ENCODE results near the gene HEPH.

The HEPH gene

GRCh38 chrX:66164470-66164869 is 423 bp downstream of the HEPH start:
- Mint-ChIP-seq H3K36me3 (ENCODE audit: insufficient read depth) (no peaks in the 10 kb centered on the region), H3K27ac (ENCODE audit: low read depth) (no peak overlapping the region), H3K4me3 (no peak overlapping the region), H3K27me3 (no peaks in the 10 kb centered on the region), H3K4me1 (no peaks in the 10 kb centered on the region), H3K9me3 (no peaks in the 10 kb centered on the region)
- no peak for DNase-seq (ENCODE audit: low spot score in 2 of 2)
- ATAC-seq (replicated peaks; ENCODE audit: extremely low read depth, poor library complexity, severe bottlenecking) = no peak

GRCh38 chrX:66164931-66165330 is 884 bp downstream of the HEPH start:
- Mint-ChIP-seq H3K4me3 (no peak overlapping the region), H3K36me3 (ENCODE audit: insufficient read depth) (no peaks in the 10 kb centered on the region), H3K4me1 (no peaks in the 10 kb centered on the region), H3K9me3 (no peaks in the 10 kb centered on the region), H3K27me3 (no peaks in the 10 kb centered on the region), H3K27ac (ENCODE audit: low read depth) (no peak overlapping the region)
- no peak for DNase-seq (ENCODE audit: low spot score in 2 of 2)
- no peak for ATAC-seq (replicated peaks; ENCODE audit: extremely low read depth, poor library complexity, severe bottlenecking)

DNA sequence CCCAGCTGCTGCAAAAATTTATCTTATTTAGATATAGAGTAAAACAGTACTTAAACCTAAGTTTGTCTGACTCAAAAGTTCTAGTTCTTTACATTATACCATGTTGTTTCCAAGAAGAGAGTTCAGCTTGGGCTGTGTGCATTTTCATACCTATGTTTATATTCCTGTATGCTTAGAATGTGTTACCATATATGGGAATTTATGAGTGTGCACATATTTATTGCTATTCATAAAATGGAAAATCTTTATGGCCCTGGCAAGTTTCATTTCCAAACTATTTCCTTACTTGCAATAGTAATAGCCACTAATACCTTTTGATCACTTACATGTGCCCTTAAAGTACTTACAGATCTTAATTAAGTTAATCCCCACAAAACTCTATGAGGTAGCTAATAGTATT is 2.6 kb downstream of the HEPH start:
- ATAC-seq (replicated peaks; ENCODE audit: extremely low read depth, poor library complexity, severe bottlenecking) (no peak), DNase-seq (ENCODE audit: low spot score in 2 of 2) (no peak)
- Mint-ChIP-seq H3K9me3 (no peaks in the 10 kb centered on the region), H3K27me3 (no peaks in the 10 kb centered on the region), H3K27ac (ENCODE audit: low read depth) (no peak overlapping the region), H3K4me3 (no peak overlapping the region), H3K36me3 (ENCODE audit: insufficient read depth) (no peaks in the 10 kb centered on the region), H3K4me1 (no peaks in the 10 kb centered on the region)

DNA sequence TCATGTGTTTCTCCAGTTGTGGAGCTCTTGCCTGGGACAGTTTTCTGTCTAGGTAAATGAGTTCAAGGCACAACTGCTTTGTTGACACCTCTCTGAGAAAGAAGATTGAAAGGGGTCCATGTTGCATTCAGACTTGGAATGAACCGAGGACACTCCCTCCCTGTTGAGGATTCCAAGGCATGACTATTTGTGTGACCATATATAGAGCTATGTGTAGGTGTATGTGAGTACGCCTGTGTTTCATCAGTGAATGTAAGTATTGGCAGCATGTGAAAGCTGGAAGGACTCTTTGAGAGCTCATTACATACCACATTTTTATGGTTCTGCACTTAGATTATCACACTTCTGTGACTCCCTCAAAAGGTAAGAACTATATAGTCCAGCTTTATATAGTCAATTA is 3.4 kb downstream of the HEPH start:
- no peak overlapping the region for H3K4me3 Mint-ChIP-seq
- H3K36me3 Mint-ChIP-seq (ENCODE audit: insufficient read depth) = no peaks in the 10 kb centered on the region
- no peaks in the 10 kb centered on the region for H3K27me3 Mint-ChIP-seq
- no peak for ATAC-seq (replicated peaks; ENCODE audit: extremely low read depth, poor library complexity, severe bottlenecking)
- H3K27ac Mint-ChIP-seq (ENCODE audit: low read depth) = no peak overlapping the region
- no peaks in the 10 kb centered on the region for H3K4me1 Mint-ChIP-seq
- DNase-seq (ENCODE audit: low spot score in 2 of 2) = no peak
- no peaks in the 10 kb centered on the region for H3K9me3 Mint-ChIP-seq

DNA sequence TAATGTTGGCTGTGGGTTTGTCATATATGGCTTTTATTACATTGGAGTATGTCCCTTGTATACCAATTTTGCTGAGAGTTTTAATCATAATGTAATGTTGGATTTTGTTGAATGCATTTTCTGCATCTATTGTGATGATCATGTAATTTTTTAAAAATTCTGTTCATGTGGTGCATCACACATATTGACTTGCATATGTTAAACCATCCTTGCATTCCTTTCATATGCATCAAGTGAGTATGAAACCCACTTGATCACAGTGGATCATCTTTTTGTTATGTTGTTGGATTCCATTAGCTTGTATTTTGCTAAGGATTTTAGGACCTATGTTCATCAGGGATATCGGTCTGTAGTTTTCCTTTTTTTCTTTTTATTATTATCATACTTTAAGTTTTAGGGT is 12.1 kb downstream of the HEPH start:
- Mint-ChIP-seq H3K4me3 (no peak overlapping the region), H3K4me1 (no peaks in the 10 kb centered on the region), H3K27ac (ENCODE audit: low read depth) (no peak overlapping the region), H3K27me3 (no peaks in the 10 kb centered on the region), H3K9me3 (peaks cover 18% of the 10 kb centered on the region), H3K36me3 (ENCODE audit: insufficient read depth) (no peaks in the 10 kb centered on the region)
- DNase-seq (ENCODE audit: low spot score in 2 of 2) (no peak), ATAC-seq (replicated peaks; ENCODE audit: extremely low read depth, poor library complexity, severe bottlenecking) (no peak)

- Mint-ChIP-seq H3K4me3 (no peak overlapping the region), H3K9me3 (no peaks in the 10 kb centered on the region), H3K36me3 (ENCODE audit: insufficient read depth) (no peaks in the 10 kb centered on the region), H3K27ac (ENCODE audit: low read depth) (no peak overlapping the region), H3K4me1 (peaks cover 6% of the 10 kb centered on the region), H3K27me3 (peaks cover 17% of the 10 kb centered on the region)
- DNase-seq (ENCODE audit: low spot score in 2 of 2) = no peak
- ATAC-seq (replicated peaks; ENCODE audit: extremely low read depth, poor library complexity, severe bottlenecking) = no peak
Observed at GRCh38 chrX:66191563-66191962, 27.5 kb downstream of the HEPH start.

DNA sequence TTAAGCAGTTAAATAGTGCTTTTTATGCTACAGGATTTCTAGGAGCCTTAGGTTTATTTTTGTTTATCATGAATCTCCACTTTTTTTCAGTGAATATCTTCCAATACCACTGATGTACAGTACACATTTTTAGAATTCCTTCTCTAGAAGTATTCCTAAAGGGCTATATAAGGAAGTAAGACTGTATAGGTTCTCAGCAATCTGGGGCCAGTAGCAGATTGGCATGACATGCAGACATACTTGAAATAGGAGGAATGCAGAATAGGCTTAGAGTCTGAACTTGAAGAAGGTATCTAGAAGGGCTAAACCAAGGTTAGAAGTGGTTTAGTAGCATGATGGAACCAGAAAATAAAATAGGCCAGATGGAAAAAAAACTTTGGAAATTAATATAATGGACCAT is 29.8 kb downstream of the HEPH start:
- H3K36me3 Mint-ChIP-seq (ENCODE audit: insufficient read depth) = no peaks in the 10 kb centered on the region
- H3K9me3 Mint-ChIP-seq = no peaks in the 10 kb centered on the region
- no peak for DNase-seq (ENCODE audit: low spot score in 2 of 2)
- no peak overlapping the region for H3K4me3 Mint-ChIP-seq
- H3K27me3 Mint-ChIP-seq = no peaks in the 10 kb centered on the region
- H3K27ac Mint-ChIP-seq (ENCODE audit: low read depth) = no peak overlapping the region
- H3K4me1 Mint-ChIP-seq = peaks cover 6% of the 10 kb centered on the region
- no peak for ATAC-seq (replicated peaks; ENCODE audit: extremely low read depth, poor library complexity, severe bottlenecking)

- H3K27me3 Mint-ChIP-seq = no peaks in the 10 kb centered on the region
- peaks cover 3% of the 10 kb centered on the region for H3K36me3 Mint-ChIP-seq (ENCODE audit: insufficient read depth)
- peaks cover 15% of the 10 kb centered on the region for H3K4me1 Mint-ChIP-seq
- H3K27ac Mint-ChIP-seq (ENCODE audit: low read depth) = no peak overlapping the region
- DNase-seq (ENCODE audit: low spot score in 2 of 2) = no peak
- no peak for ATAC-seq (replicated peaks; ENCODE audit: extremely low read depth, poor library complexity, severe bottlenecking)
- no peaks in the 10 kb centered on the region for H3K9me3 Mint-ChIP-seq
- no peak overlapping the region for H3K4me3 Mint-ChIP-seq
Observed at GRCh38 chrX:66200050-66200664, 36.1 kb downstream of the HEPH start.

DNA sequence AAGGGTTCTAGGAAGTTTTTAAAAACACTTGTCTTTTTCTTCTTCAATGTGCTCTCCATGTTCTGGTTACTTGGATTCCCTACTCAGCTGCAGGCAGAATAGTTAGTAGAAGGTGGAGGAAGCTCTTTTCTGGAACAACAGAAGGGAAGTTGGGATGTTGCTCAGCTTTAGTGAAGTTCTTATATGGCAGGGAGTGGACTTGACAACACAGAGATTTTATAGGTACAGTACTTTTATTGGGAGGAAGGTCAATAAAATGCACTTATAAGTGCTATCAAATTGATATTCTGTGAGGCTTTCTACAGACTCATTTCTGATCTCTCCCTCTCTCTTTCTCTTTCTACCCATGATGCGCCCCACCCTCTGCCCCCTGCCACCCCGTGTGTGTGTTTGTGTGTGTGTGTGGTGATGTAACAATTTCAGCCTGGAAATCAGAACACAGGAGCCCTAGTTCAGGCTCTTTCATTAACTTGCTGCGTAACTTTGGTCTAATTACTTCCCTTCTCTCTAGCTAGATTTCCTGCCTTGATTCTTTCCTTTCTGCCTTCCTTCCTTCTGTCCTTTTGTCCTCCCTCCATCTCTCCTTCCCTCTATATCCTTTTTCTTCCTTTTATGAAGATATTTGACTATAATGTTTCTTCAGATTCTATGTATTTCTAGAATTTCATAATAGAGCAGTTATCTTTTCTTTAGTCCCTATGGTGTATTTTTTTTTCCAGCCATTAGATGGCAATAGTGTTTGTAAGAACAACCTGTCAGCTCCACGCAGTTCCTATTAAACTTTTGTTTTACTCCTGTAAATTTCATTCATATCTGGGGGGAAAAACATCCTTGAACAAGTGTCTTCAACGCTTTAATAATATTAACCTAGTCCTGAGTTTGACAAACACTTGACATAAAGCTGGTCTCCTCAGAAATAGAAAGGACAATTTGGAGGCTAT is 37.1 kb downstream of the HEPH start:
- Mint-ChIP-seq H3K27ac (ENCODE audit: low read depth) (no peak overlapping the region), H3K9me3 (no peaks in the 10 kb centered on the region), H3K27me3 (no peaks in the 10 kb centered on the region), H3K4me3 (no peak overlapping the region), H3K36me3 (ENCODE audit: insufficient read depth) (peaks cover 3% of the 10 kb centered on the region), H3K4me1 (peaks cover 14% of the 10 kb centered on the region)
- DNase-seq (ENCODE audit: low spot score in 2 of 2) (no peak), ATAC-seq (replicated peaks; ENCODE audit: extremely low read depth, poor library complexity, severe bottlenecking) (no peak)

DNA sequence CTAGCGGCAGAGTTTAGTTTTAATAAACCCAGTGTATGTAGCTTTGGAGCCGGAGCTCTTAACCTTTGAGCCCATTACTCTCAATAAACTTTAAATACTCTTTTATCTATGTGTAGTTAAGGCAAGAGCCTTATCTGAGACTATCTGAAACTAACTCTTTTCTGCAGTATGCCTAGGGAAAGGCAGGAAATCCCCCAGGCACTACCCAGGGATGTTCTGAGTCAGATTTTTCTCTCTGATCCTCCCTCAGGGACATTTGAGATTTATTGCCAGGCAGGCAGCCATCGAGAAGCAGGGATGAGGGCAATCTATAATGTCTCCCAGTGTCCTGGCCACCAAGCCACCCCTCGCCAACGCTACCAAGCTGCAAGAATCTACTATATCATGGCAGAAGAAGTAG is 39.1 kb downstream of the HEPH start:
- ATAC-seq (replicated peaks; ENCODE audit: extremely low read depth, poor library complexity, severe bottlenecking) = no peak
- H3K9me3 Mint-ChIP-seq = no peaks in the 10 kb centered on the region
- DNase-seq (ENCODE audit: low spot score in 2 of 2) = no peak
- H3K4me1 Mint-ChIP-seq = peaks cover 14% of the 10 kb centered on the region
- H3K27me3 Mint-ChIP-seq = no peaks in the 10 kb centered on the region
- H3K4me3 Mint-ChIP-seq = no peak overlapping the region
- peaks cover 3% of the 10 kb centered on the region for H3K36me3 Mint-ChIP-seq (ENCODE audit: insufficient read depth)
- no peak overlapping the region for H3K27ac Mint-ChIP-seq (ENCODE audit: low read depth)

DNA sequence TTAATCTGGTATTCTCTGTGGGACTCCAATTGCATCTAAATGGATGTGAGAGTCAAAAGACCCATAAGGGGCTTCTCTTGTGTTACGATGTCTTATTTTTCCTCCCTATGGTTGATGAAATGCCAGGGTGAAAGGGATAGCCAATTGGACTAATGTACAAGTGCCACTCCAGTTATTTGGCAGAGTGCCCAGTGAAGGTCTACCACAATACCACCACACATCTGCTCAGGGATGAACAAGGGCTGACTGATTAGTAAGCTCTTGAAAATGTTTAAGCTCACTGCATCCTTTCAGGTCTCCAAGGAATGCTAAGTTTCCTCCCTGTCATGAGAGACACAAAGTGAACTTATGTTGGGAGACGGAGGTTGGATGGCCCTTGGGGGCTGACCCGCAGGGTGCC is 57.8 kb downstream of the HEPH start:
- no peak for ATAC-seq (replicated peaks; ENCODE audit: extremely low read depth, poor library complexity, severe bottlenecking)
- Mint-ChIP-seq H3K9me3 (no peaks in the 10 kb centered on the region), H3K27me3 (peaks cover 18% of the 10 kb centered on the region), H3K36me3 (ENCODE audit: insufficient read depth) (no peaks in the 10 kb centered on the region), H3K4me3 (no peak overlapping the region), H3K4me1 (no peaks in the 10 kb centered on the region), H3K27ac (ENCODE audit: low read depth) (no peak overlapping the region)
- no peak for DNase-seq (ENCODE audit: low spot score in 2 of 2)

DNA sequence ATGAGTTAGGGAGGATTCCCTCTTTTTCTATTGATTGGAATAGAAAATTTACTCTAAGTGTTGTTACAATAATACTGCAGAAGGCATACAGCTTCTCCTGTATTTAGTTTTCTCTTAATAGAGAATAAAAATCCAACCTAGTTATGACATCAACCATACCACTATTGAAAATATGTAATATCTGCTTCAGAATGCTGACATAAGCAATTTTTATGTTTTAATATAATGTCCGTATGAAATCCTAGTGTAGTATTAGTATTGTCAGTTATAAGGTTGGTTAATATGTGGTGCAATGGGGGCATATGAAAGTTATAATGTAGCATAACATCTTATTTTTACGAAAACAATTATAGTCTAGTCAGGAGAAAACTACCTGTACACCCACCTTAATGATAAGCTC is 68.2 kb downstream of the HEPH start:
- Mint-ChIP-seq H3K9me3 (no peaks in the 10 kb centered on the region), H3K4me3 (no peak overlapping the region), H3K27me3 (peaks cover 18% of the 10 kb centered on the region), H3K27ac (ENCODE audit: low read depth) (no peak overlapping the region), H3K36me3 (ENCODE audit: insufficient read depth) (no peaks in the 10 kb centered on the region), H3K4me1 (no peaks in the 10 kb centered on the region)
- ATAC-seq (replicated peaks; ENCODE audit: extremely low read depth, poor library complexity, severe bottlenecking) = no peak
- no peak for DNase-seq (ENCODE audit: low spot score in 2 of 2)

DNA sequence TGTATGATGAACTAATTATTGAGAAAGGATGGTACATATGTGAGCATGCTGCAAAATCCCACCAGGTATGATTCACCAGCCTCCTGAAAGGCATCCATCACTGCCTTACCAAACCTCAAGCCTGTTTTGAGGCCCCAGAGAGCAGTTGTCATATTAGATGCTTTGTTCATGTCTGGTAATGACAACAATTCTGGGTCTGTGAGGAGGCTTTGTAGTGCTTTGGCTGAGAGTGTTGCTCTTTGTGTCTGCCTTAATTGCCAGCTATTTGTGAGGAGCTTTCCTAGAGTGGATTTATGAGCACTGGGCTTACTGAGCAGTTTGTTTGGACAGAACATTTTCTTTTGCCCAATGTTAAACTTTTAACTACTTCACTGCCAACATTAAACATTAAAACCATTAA is 69.2 kb downstream of the HEPH start:
- ATAC-seq (replicated peaks; ENCODE audit: extremely low read depth, poor library complexity, severe bottlenecking) = no peak
- Mint-ChIP-seq H3K27ac (ENCODE audit: low read depth) (no peak overlapping the region), H3K4me3 (no peak overlapping the region), H3K36me3 (ENCODE audit: insufficient read depth) (no peaks in the 10 kb centered on the region), H3K27me3 (peaks cover 20% of the 10 kb centered on the region), H3K9me3 (no peaks in the 10 kb centered on the region), H3K4me1 (no peaks in the 10 kb centered on the region)
- no peak for DNase-seq (ENCODE audit: low spot score in 2 of 2)
